Progenitor cell of endocrine pancreas (in vitro differentiated cells): ENCODE measurements around the gene KIAA1586. TPM values are rescaled to one million over a fixed set of nuclear protein-coding genes. Genes with fewer than 3 reads are reported as not detected.
"Not testable (repeated sequence)": the region's sequence is repeated elsewhere in the genome, so short reads cannot be mapped to it uniquely, and the experiment has no call there.

Experiments
- DNase-seq: peaks from one replicate; pipeline ENCODE4 v3.0.0; 2021; ENCODE audit warnings: low spot score; ENCODE audit not compliant: unreplicated experiment
- H3K27ac Mint-ChIP-seq: 2 replicates; pipeline ENCODE4 v1.8.0; 2021; ENCODE audit warnings: mild to moderate bottlenecking, moderate library complexity, mixed read lengths
- H3K27me3 Mint-ChIP-seq: 2 replicates; pipeline ENCODE4 v1.8.0; 2021; ENCODE audit warnings: mixed read lengths
- H3K36me3 Mint-ChIP-seq: 2 replicates; pipeline ENCODE4 v1.8.0; 2022; ENCODE audit warnings: mixed read lengths; ENCODE audit not compliant: insufficient read depth
- H3K4me1 Mint-ChIP-seq: 2 replicates; pipeline ENCODE4 v1.8.0; 2021; ENCODE audit warnings: low read depth, mixed read lengths
- H3K4me3 Mint-ChIP-seq: 2 replicates; pipeline ENCODE4 v1.8.0; 2021; ENCODE audit warnings: low read depth, mild to moderate bottlenecking, moderate library complexity, mixed read lengths
- H3K9me3 Mint-ChIP-seq: 2 replicates; pipeline ENCODE4 v1.8.0; 2021; ENCODE audit warnings: low read depth, mixed read lengths
- CTCF ChIP-seq: fragments of 200-600 bp; sonication (generic); IDR thresholded peaks from one replicate; pipeline ENCODE4 v1.5.0; 2021; ENCODE audit warnings: antibody characterized with exemption, mild to moderate bottlenecking; ENCODE audit not compliant: unreplicated experiment
- total RNA-seq: library from RNA; stranded (reverse); gene quantifications from 2 replicates; pipeline ENCODE4 v1.2.1, GENCODE V29; 2021

Gene KIAA1586
- total RNA-seq, 1 donor from 2014 or later: 23.0 TPM

DNA sequence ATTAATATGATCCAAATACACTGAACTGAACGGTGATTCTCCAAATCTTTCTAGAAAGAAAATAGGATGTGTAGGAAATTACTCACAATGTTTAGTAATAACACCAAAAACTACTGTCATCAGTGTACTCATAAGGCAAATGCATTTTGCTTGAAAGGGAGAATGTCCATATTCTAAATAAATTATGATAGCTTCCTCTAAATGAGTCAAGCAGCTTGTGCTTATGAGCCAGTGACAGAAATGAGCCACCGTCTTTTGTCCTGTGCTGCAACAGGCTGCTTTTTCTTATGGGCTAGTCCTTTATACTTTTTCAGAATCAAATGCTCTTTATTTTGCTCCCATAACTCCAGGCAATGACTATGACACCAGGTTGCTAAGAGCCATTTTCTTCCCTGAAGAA, 39.0 kb downstream of the KIAA1586 start:
- H3K27ac Mint-ChIP-seq: no peak overlapping the region
- H3K27me3 Mint-ChIP-seq: no peaks in the 10 kb centered on the region
- peaks cover 5% of the 10 kb centered on the region for H3K4me1 Mint-ChIP-seq
- no peak for TF ChIP-seq CTCF
- no peak for DNase-seq
- no peaks in the 10 kb centered on the region for H3K9me3 Mint-ChIP-seq
- H3K36me3 Mint-ChIP-seq: peaks cover 3% of the 10 kb centered on the region
- H3K4me3 Mint-ChIP-seq: no peak overlapping the region

GRCh38 chr6:57086843-57087242, 40.4 kb downstream of the KIAA1586 start:
- peaks cover 10% of the 10 kb centered on the region for H3K4me1 Mint-ChIP-seq
- H3K4me3 Mint-ChIP-seq: no peak overlapping the region
- DNase-seq: no peak
- no peaks in the 10 kb centered on the region for H3K9me3 Mint-ChIP-seq
- no peak for TF ChIP-seq CTCF
- H3K27ac Mint-ChIP-seq: no peak overlapping the region
- peaks cover 3% of the 10 kb centered on the region for H3K36me3 Mint-ChIP-seq
- H3K27me3 Mint-ChIP-seq: no peaks in the 10 kb centered on the region

DNA sequence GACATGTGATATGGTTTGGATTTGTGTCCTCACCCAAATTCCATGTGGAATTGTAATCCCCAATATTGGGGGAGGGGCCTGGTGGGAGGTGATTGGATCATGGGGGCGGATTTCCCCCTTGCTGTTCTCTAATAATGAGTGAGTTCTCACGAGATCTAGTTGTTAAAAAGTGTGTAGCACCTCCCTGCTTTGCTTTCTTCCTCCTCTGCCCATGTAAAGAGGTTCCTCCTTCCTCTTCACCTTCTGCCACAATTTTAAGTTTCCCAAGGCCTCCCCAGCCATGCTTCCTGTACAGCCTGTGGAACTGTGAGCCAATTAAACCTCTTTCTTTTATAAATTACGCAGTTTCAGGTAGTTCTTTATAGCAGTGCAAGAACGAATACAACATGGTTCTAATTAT, 41.4 kb downstream of the KIAA1586 start:
- Mint-ChIP-seq H3K27ac (no peak overlapping the region), H3K4me3 (no peak overlapping the region), H3K4me1 (peaks cover 16% of the 10 kb centered on the region), H3K9me3 (no peaks in the 10 kb centered on the region), H3K36me3 (peaks cover 5% of the 10 kb centered on the region), H3K27me3 (no peaks in the 10 kb centered on the region)
- no peak for DNase-seq
- no peak for TF ChIP-seq CTCF

- H3K27me3 Mint-ChIP-seq: no peaks in the 10 kb centered on the region
- peak overlapping the region; percentile 97 for H3K27ac Mint-ChIP-seq
- DNase-seq: no peak
- TF ChIP-seq CTCF: no peak
- peak overlapping the region; percentile 86 for H3K4me3 Mint-ChIP-seq
- peaks cover 6% of the 10 kb centered on the region for H3K36me3 Mint-ChIP-seq
- H3K4me1 Mint-ChIP-seq: peaks cover 20% of the 10 kb centered on the region
- H3K9me3 Mint-ChIP-seq: no peaks in the 10 kb centered on the region
Measured at GRCh38 chr6:57089265-57089664, 42.8 kb downstream of the KIAA1586 start.

DNA sequence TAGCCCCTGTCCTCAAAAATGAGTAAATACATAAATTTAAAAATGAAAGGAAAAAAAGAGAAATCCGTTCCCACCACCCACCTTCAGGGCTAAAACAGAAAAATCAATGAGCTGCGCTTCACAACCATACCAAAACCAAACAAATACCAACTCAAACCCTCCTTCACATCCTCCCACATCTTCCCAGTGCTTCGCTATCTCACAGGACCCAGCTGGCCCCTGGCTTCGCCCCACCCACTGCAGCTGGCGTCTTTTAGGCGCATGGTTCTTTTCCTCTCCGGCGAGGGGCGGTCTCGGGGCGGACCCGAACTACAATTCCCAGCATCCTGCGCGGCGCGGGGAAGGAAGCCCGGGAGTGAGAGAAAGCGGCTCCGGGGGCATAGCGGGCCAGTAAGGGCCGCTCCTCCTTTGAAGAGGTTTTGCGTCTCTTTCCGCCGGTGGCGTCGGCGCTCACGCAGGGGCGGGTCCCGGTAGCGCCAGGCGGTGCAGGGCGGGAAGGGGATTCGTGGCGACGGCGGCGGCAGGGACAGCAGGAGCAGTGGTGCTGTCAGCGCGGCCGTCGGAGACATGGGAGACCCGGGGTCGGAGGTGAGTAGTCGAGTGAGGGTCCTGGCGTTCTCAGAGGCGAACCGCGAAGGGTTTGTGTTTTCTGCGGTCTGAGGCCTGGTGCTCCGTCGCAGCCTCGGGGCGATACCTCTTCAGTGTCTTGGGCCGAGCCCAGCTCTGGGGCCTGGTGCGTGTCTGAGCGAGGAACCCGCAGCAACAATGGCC, 43.4 kb downstream of the KIAA1586 start, which contains the start of gene ZNF451:
Gene ZNF451 (plus strand): TSS at position 502 of the 771 bp plus-strand sequence. CDS start 66 bp downstream, at position 568.
- peak within 1 kb of the TSS; percentile 86 for H3K4me3 Mint-ChIP-seq
- TF ChIP-seq CTCF: peak; percentile 8
- peak; percentile 91 for DNase-seq
- H3K36me3 Mint-ChIP-seq: peaks cover 6% of the 10 kb centered on the region
- peak within 1 kb of the TSS; percentile 97 for H3K27ac Mint-ChIP-seq
- peaks cover 20% of the 10 kb centered on the region for H3K4me1 Mint-ChIP-seq
- no peaks in the 10 kb centered on the region for H3K27me3 Mint-ChIP-seq
- no peaks in the 10 kb centered on the region for H3K9me3 Mint-ChIP-seq

DNA sequence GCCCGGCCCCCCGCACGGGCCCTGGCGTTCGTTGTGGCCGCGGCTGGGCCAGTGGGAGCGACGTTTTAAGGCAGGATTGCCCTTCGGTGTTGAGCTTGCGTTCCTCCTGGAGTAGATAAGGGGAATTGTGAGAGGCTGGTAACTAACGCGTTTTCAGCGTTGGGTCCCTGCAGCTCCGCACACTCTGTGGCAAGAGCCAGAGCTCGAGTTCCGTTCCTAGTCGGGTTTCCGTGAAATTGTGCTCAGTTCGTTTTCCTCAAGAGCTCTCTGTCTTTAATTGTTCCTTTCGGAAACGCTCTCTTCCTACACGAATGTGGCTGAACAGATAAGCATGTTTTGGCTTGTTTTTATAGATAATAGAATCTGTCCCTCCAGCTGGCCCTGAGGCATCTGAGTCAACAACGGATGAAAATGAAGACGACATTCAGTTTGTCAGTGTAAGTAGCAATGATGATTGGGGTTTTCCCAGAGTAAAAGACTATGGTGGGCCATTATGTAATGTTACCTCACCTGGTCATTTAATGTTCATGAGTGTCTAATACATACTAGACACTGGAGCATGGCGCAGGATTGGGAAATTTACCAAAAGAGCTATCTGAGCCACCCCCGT, 44.1 kb downstream of the KIAA1586 start:
- peak overlapping the region; percentile 86 for H3K4me3 Mint-ChIP-seq
- H3K27ac Mint-ChIP-seq, H3K36me3 Mint-ChIP-seq, H3K9me3 Mint-ChIP-seq, H3K27me3 Mint-ChIP-seq, DNase-seq: not testable (repeated sequence)
- H3K4me1 Mint-ChIP-seq: peaks cover 20% of the 10 kb centered on the region

DNA sequence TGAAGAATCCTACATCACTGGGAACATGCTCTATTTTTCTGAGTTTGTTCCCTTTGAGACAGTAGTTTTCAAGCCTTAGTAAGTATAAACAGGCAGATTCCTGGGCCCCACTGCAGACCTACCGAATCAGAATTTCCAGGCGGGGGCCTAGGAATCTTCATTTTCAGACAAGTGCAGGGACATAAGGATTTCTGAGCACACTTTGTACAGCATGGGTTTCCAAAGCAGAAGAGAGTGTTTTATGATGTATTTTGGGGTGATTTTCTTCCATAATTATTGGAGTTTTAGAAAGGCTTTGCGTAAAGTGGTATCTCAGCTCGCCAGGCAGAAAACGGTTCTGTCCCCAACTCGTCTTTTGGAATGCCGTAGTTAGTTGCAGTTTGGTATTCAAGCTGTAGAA, 44.9 kb downstream of the KIAA1586 start:
- H3K27ac Mint-ChIP-seq, H3K36me3 Mint-ChIP-seq, H3K27me3 Mint-ChIP-seq, H3K9me3 Mint-ChIP-seq, DNase-seq: not testable (repeated sequence)
- Mint-ChIP-seq H3K4me3 (peak overlapping the region; percentile 40), H3K4me1 (peaks cover 20% of the 10 kb centered on the region)
